HG03095 (cell line): ENCODE measurements around the gene RHOA.
"Not testable (repeated sequence)": the region's sequence is repeated elsewhere in the genome, so short reads cannot be mapped to it uniquely, and the experiment has no call there.

ENCODE experiments used
- ATAC-seq: cut with Tn5 transposase; IDR thresholded peaks from one replicate; pipeline ENCODE4 v1.9.1; 2021; ENCODE audit warnings: moderate library complexity; ENCODE audit not compliant: unreplicated experiment

RHOA gene

DNA sequence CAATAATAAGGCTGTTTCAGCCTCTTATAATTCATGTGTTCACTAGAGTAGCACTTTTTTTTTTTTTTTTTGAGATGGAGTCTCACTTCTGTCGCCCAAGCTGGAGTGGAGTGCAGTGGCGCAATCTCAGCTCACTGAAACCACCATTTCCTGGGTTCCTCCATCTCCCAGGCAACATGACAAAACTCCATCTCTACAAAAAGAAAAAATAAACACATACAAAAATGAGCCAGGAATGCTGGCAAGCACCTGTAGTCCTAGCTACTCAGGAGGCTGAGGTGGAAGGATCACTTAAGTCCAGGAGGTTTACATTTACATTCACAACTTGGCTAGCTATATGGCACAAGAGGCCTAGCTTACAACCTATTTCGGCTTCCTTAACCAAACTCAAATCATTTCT, 78.7 kb downstream of the RHOA start:
- ATAC-seq, result no peak

DNA sequence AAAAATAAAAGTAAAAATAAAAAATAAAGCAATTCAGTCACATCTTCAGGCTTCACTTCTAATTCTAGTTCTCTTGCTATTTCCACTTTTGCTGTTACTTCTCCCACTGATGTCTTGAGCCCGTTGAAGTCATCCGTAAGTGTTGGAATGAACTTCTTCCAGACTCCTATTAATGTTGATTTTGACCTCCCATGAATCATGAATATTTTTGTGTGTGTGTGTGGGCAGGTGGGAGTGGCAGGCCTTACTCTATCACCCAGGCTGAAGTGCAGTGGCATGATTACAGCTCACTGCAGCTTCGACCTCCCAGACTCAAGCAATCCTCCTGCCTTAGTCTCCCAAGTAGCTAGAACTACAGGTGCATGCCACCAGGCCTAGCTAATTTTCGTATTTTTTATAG, 82.6 kb downstream of the RHOA start:
- ATAC-seq, result no peak

DNA sequence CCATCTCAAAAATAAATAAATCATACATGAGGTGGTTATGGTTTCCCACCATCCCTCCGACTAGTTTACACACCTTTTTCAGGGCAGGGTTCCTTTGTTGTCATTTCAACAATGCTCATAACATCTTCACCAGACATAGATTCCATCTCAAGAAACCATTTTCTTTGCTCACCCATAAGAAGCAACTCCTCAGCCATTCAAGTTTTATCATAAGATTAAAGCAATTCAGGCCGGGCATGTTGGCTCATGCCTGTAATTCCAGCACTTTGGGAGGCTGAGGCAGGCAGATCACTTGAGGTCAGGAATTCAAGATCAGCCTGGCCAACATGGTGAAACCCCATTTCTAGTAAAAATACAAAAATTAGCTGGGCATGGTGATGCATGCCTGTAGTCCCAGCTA, 83.4 kb downstream of the RHOA start:
- ATAC-seq, result not testable (repeated sequence)

DNA sequence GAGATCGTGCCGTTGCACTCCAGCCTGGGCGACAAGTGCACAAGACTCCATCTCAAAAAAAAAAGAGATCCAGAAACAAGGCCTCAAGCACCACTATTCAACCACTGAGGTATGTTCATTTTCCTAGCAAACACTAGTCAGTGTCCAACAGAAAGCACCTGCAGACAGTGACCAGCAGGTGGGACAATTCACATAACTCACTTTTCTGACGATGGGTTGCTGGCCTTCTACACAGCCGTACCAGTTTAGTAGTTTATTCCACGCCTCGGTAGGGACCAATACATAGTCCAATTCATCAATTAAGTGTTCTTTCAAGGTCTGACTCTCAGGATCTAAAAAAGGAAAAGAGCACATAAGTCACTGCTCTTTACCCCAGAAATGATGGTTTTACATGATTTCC, 84.3 kb downstream of the RHOA start:
- no peak for ATAC-seq

DNA sequence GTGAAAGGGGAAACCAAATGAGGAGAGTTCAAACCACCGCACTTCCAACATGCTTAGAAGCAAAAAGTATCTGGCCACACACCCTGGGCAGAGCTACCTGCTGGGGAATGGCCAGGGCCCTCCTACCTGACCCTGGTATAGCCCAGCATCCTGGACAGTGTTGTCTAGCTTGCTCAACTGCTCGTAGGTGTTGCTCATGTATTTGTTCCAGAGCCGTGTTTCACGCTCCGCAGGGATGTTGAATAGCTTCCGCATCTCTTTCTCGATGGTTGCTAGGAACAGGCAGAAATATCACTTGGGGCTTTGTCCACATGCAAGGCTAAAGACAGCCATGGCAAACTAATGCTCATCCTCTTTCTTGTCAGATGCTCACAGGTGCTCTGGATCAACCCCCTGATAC, 87.0 kb downstream of the RHOA start:
- ATAC-seq, result no peak

DNA sequence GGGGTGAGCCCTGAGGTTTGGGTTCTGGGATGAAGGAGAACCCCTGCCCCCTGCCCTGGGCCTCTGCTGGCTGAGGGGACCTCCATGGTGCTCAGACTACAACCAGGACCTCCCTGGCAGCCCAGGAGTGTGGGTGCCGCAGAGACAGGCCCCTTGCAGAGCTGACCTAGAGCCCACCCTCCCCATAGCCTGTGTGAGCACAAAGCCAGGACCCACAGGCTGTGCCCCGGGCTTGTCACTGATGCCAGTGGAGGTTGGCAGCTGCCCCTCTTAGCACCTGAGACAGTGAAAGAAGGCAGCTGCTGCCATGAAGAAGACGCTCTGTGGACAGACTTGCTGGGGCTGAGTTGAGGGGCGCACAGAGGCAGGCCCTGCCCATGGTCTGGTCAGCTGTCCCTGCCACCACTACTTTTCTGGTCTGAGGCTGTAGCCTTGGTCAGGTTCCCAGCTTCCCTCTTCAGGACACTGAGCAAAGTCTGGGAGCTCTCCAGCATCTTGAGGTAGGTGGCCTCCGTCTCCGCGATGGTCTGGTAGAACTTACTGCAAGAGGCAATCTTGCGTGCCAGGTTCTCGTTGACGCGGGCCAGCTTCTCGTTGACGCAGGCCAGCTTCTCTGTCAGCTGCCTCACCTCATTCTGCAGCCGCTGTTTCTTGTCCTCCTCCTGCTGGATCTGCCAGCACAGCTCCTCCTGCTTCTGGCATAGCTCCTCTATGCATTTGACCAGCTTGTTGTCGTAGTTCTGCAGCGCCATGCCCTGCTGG, 94.9 kb downstream of the RHOA start:
- ATAC-seq, result no peak

DNA sequence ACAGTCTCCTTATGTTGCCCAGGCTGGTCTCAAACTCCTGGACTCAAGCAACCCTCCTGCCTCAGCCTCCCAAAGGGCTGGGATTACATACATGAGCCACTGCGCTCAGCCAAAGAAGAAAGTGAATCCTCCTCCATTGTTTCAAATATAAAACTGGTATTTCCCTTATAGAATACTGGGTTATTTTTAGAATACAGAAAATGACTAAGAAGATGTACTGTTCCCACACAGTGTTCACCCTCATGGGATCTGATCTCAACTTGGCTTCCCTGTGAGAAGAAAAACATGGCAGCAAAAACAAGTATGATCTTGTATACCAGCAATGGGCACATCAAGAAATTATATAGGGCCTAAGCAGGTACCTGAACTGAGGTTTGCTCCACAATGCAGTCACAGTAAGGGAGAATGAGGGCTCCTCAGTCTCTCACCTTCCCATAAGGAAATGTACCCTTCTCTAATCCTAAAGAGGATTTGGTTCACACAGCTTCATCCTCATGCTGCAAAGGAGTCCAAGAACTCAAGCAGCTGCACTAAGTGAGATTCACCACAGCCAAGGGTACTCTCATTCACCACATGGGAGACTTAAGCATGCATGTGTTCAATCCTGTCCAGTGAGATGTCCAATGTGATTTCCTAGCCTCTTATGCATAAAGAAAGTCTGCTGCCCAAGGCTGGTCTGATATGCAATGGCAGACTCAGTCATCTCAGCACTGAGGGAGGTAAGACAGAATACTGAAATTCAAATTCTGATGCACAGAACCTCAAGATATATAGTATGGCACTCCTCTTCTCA, 97.7 kb downstream of the RHOA start:
- no peak for ATAC-seq

DNA sequence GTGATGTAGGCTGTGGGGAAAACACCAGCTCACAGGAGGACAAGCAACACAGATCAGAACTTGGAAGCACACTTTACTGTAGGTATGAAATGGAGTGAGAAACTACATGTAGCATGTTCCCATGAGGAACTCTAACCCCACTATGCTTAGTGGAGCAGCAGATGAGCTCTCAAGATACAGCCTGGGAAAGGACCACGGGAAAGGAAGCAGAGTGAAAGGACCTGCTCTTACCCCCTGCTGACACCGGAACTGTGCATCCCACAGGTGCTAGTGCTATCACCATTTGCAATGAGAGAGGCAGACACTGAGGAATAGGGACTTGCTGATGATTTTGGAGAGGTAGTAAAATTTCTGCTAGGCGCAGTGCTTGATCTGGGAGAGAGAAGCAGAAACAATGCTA, 100.5 kb downstream of the RHOA start:
- ATAC-seq, result no peak

DNA sequence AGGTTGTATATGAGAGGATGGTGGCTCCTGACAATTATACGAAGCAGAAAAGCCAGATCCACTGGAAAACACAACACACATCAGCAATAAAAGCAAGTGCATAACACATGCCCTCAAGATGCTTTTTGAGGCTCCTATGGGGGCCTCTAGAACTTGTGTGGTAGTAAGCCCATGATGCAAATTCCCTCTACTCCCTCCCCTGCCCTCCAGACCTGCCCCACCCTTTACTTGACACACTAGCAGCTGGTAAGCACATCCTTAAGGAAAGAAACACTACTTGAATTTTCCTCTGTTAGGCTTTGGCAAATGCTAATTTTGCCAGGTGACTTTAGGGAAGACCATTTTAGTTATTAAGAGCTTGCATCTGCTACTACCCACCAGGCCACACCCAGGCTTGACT, 101.1 kb downstream of the RHOA start:
- ATAC-seq, result no peak
